Measurements from ENCODE around the gene NINJ2.
"Not testable (repeated sequence)": the region's sequence is repeated elsewhere in the genome, so short reads cannot be mapped to it uniquely, and the experiment has no call there.

NINJ2 gene

GRCh38 chr12:583251-583869 is 79.9 kb downstream of the NINJ2 start:
- no peak for DNase-seq

GRCh38 chr12:581746-582145 is 81.5 kb downstream of the NINJ2 start:
- no peak for DNase-seq

GRCh38 chr12:581321-581720 is 81.9 kb downstream of the NINJ2 start:
- no peak for DNase-seq

- no peak for DNase-seq
These were observed 82.4 kb downstream of the NINJ2 start for GRCh38 chr12:580813-581212.

- DNase-seq = no peak
These were observed 83.7 kb downstream of the NINJ2 start for GRCh38 chr12:579420-580110.

- no peak for DNase-seq
These were observed 84.4 kb downstream of the NINJ2 start for GRCh38 chr12:578748-579419.

GRCh38 chr12:577994-578747 is 85.1 kb downstream of the NINJ2 start:
- not testable (repeated sequence) for DNase-seq

- DNase-seq = no peak
These were observed 86.6 kb downstream of the NINJ2 start for GRCh38 chr12:576615-577110.

- DNase-seq = peak; percentile 44 to 57
These were observed 87.2 kb downstream of the NINJ2 start for GRCh38 chr12:575948-576614.

- no peak for DNase-seq
These were observed 88.1 kb downstream of the NINJ2 start for GRCh38 chr12:575129-575502.

- DNase-seq = no peak
These were observed 88.6 kb downstream of the NINJ2 start for GRCh38 chr12:574475-575128.

GRCh38 chr12:573232-573631 is 90.0 kb downstream of the NINJ2 start:
- no peak for DNase-seq

- DNase-seq = no peak
These were observed 90.7 kb downstream of the NINJ2 start for GRCh38 chr12:572532-572899.

- DNase-seq = no peak
These were observed 91.3 kb downstream of the NINJ2 start for GRCh38 chr12:571795-572531.

GRCh38 chr12:570921-571794 is 92.1 kb downstream of the NINJ2 start:
- no peak for DNase-seq

- no peak for DNase-seq
These were observed 92.8 kb downstream of the NINJ2 start for GRCh38 chr12:570435-570920.

GRCh38 chr12:569803-570434 is 93.3 kb downstream of the NINJ2 start:
- DNase-seq = peak; percentile 41 to 66

- no peak for DNase-seq
These were observed 94.1 kb downstream of the NINJ2 start for GRCh38 chr12:569091-569676.

GRCh38 chr12:568486-568885 is 94.8 kb downstream of the NINJ2 start:
- no peak for DNase-seq
